Panc1 (cell line): Measurements from ENCODE around the gene UBE2V1.

Experiments used
- POLR2AphosphoS5 ChIP-seq: IDR thresholded peaks from 2 replicates; pipeline ENCODE4 v1.6.1; 2012; ENCODE audit warnings: mild to moderate bottlenecking, low read depth, low read length, moderate library complexity
- TCF7L2 ChIP-seq: IDR thresholded peaks from 2 replicates; pipeline ENCODE4 v1.6.1; 2011; ENCODE audit warnings: mild to moderate bottlenecking, low read depth, low read length, inconsistent platforms
- TF ChIP-seq, protein P1 (sequence below): fragments of 450-650 bp; IDR thresholded peaks from 2 replicates; pipeline ENCODE4 v1.5.1; 2017; ENCODE audit warnings: mild to moderate bottlenecking

GRCh38 chr20:50094522-50094921 is 18.4 kb downstream of the UBE2V1 start:
- no peak for TF ChIP-seq POLR2AphosphoS5
- TF ChIP-seq TCF7L2: no peak
- TF ChIP-seq, protein P1, sequence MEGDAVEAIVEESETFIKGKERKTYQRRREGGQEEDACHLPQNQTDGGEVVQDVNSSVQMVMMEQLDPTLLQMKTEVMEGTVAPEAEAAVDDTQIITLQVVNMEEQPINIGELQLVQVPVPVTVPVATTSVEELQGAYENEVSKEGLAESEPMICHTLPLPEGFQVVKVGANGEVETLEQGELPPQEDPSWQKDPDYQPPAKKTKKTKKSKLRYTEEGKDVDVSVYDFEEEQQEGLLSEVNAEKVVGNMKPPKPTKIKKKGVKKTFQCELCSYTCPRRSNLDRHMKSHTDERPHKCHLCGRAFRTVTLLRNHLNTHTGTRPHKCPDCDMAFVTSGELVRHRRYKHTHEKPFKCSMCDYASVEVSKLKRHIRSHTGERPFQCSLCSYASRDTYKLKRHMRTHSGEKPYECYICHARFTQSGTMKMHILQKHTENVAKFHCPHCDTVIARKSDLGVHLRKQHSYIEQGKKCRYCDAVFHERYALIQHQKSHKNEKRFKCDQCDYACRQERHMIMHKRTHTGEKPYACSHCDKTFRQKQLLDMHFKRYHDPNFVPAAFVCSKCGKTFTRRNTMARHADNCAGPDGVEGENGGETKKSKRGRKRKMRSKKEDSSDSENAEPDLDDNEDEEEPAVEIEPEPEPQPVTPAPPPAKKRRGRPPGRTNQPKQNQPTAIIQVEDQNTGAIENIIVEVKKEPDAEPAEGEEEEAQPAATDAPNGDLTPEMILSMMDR: no peak
